Gastroesophageal sphincter (tissue), 3 donors: ENCODE measurements around the gene VCX.

ENCODE experiments used
- POLR2A ChIP-seq, 2 donors: fragments of 450-650 bp; IDR thresholded peaks; one replicate each; pipeline ENCODE4 v1.6.1; 2017; ENCODE audit warnings: antibody characterized with exemption in 2 of 2, mild to moderate bottlenecking in 2 of 2, moderate library complexity in 1 of 2
- POLR2AphosphoS5 ChIP-seq: sonication (generic); formaldehyde crosslinking; IDR thresholded peaks from one replicate; pipeline ENCODE4 v1.6.1; 2017; ENCODE audit warnings: antibody characterized with exemption
- TF ChIP-seq, protein P1 (sequence below), 4 experiments: fragments of 200-600 bp in 2 of 4; fragments of 450-650 bp in 2 of 4; sonication (generic) in 1 of 4; IDR thresholded peaks; one replicate each; pipeline ENCODE4 v1.5.1; 2017 to 2019; ENCODE audit warnings: antibody characterized with exemption in 4 of 4, mild to moderate bottlenecking in 2 of 4, moderate library complexity in 2 of 4

GRCh38 chrX:7801711-7802110 lies 41.3 kb upstream of the VCX start:
- TF ChIP-seq, protein P1, sequence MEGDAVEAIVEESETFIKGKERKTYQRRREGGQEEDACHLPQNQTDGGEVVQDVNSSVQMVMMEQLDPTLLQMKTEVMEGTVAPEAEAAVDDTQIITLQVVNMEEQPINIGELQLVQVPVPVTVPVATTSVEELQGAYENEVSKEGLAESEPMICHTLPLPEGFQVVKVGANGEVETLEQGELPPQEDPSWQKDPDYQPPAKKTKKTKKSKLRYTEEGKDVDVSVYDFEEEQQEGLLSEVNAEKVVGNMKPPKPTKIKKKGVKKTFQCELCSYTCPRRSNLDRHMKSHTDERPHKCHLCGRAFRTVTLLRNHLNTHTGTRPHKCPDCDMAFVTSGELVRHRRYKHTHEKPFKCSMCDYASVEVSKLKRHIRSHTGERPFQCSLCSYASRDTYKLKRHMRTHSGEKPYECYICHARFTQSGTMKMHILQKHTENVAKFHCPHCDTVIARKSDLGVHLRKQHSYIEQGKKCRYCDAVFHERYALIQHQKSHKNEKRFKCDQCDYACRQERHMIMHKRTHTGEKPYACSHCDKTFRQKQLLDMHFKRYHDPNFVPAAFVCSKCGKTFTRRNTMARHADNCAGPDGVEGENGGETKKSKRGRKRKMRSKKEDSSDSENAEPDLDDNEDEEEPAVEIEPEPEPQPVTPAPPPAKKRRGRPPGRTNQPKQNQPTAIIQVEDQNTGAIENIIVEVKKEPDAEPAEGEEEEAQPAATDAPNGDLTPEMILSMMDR (IDR thresholded peaks at IDR 0.05) = no peak
- no peak for TF ChIP-seq POLR2AphosphoS5
- TF ChIP-seq POLR2A (IDR thresholded peaks at IDR 0.05) = no peak
